HG02571 (cell line): ENCODE results near the gene DNER.
"Not testable (repeated sequence)": the region's sequence is repeated elsewhere in the genome, so short reads cannot be mapped to it uniquely, and the experiment has no call there.

Source experiments
- ATAC-seq: cut with Tn5 transposase; IDR thresholded peaks from one replicate; pipeline ENCODE4 v1.9.1; 2021; ENCODE audit warnings: mild to moderate bottlenecking, moderate library complexity; ENCODE audit not compliant: unreplicated experiment

The DNER gene

GRCh38 chr2:229409751-229410181 is 304.6 kb downstream of the DNER start:
- no peak for ATAC-seq

DNA sequence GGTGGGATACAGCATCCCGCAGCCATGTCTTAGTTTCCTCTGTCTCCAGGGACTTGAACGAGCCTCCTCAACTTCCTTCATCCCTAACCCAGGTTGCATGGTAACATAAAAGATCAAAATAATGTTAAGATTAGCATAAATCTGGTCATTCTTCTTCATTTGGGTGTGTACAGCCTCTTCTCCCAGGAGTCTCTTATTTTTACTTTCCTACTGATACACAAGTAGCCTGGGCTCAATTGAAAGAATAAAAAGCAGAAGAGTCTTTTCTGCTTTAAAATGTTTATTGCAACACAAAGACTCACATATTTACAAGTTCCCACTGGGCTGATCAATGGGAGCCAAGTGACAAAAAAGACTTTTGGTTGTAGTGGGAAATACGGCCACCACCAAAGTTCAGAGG is 305.4 kb downstream of the DNER start:
- no peak for ATAC-seq

- ATAC-seq = no peak
Measured at GRCh38 chr2:229408356-229408755, 306.0 kb downstream of the DNER start.

DNA sequence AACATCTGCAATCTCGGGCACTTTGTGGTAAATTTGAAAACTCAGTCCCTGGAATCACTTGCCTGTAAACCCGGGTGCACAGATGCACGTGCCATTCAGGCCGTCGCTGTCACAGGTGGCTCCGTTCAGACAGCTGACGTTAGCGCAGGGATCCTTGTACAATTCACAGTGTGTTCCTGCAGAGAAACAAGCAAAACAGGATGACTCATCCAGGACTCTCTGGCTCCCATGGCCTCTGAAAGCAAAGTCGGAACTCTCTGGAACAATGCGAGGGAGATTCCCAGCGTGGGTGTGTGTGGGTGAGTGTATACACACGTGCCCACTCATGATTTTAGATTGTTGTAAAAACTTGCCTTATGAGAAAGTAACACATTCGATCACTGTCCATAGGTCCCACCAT is 307.2 kb downstream of the DNER start:
- ATAC-seq = no peak

GRCh38 chr2:229405796-229406195 is 308.6 kb downstream of the DNER start:
- no peak for ATAC-seq

DNA sequence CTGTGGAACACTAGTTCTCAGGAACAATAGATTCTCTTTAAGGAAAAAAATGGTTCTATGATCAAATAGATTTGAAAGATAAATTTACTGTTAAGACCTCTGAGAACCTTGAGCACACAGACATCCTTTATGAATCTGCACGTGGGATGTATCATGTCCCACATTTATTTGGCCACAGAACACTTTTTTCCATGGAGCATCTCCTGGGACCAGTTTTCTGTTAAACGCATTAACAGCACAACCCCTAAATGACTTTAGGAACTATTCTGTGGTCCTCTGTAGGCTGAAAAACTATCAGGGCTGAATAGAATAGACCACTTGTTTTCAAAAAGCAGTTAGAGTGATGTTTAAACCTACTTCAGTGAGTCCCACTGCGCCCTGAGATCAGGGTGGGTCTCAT is 311.1 kb downstream of the DNER start:
- ATAC-seq = no peak

DNA sequence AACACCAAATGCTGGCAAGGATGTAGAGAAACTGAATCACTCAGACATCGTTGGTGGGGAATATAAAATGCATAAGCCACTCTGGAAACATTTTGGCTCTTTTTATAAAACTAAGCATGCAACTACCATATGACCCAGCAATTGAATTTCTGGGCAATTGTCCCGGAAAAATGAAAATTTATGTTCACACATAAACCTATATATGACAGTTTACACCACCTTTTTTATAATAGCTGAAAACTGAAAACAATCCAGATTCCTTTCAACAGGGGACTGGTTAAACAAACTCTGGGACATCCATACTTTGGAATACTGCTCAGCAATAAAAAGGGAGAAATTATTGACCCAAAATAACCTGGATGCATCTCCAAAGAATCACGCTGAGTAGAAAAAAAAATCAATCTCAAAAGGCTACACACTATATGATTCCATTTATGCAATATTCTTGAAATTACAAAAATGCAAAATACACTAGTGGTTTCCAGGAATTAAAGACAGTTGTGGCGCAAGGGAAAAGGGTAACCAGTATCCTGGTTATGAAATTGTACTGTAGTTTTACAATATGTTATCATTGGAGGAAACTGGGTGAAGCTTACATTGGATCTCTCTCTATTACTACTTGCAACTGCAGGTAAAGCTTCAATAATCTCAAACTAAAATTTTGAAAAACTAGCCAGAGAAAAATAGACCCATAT is 313.0 kb downstream of the DNER start:
- ATAC-seq = no peak

- ATAC-seq = no peak
Measured at GRCh38 chr2:229393926-229394325, 320.4 kb downstream of the DNER start.

DNA sequence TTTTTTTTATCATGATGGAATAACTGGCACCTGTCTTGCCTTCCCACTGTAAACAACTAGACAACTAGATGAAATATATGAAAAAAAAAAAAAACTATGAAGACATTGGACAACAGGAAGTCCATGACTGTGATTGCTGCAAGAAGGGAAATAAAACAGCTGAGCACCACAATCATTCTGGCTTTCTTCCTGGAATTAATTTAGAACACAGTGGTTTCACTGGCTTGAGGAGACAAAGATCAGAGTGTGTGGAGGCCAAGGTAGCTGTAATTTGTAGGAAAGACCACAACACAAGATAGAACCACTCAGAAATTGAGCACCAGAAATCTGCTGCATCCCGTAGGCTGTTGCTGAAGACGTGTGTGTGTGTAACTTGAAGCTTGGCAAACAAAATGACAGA is 322.2 kb downstream of the DNER start:
- ATAC-seq = no peak

DNA sequence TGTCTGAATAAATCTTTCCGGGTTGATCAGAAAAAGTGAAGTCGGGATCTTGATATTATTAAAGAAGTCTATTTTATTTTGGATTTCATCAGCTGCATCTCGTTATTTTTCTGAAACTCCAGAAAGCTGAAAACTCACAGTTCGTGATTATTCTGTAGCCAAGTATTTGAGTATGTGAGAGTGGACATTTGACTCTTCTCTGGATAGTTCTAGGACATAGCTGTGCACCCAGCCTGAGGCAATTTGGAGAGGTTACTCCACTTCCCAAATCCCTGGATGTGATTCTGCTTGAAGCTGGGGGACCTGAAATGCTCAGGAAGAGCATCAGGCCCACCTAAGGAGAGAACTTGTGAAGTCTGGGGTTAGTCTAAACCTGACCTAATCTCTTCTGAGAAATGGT is 325.6 kb downstream of the DNER start:
- no peak for ATAC-seq

GRCh38 chr2:229387866-229388265 is 326.5 kb downstream of the DNER start:
- ATAC-seq = no peak

GRCh38 chr2:229380101-229380625 is 334.2 kb downstream of the DNER start:
- ATAC-seq = no peak

DNA sequence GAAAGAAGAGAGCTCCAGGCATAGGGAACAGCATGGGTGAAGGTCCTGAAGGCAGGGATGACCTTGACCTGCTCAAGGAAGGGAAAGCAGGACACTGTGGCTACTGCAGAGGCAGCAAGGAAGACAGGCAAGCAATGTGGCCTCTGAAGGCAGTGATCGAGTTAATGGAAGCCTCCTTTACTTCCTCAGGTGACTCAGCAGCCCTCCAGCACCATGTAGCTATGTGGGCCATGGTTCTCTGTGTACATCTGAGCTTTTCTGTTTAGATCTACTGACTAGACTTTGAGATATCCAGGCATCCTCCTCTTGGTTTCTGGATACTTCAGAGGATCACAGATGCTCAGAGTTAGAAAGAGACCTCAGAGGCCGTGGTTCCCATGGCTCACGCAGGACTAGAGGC is 336.0 kb downstream of the DNER start:
- ATAC-seq = no peak

DNA sequence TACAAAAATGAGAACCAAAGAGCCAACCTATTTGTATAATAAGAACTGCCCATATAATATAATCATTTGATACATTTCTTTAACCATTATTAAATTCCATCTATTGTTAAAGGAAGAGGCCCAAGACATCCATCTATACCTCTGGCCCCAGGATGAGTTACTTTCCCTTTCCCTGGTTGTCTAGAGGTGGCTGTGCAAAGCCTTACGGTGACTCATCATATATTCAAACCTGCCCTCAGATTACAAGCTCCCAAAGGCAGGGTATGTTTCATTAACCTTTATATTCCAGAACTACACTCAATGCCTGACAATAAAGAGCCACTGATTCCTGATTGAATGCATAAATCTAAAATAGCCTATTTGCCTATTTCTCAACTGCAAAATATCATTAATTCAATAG is 337.5 kb downstream of the DNER start:
- no peak for ATAC-seq

GRCh38 chr2:229375251-229375650 is 339.1 kb downstream of the DNER start:
- no peak for ATAC-seq

DNA sequence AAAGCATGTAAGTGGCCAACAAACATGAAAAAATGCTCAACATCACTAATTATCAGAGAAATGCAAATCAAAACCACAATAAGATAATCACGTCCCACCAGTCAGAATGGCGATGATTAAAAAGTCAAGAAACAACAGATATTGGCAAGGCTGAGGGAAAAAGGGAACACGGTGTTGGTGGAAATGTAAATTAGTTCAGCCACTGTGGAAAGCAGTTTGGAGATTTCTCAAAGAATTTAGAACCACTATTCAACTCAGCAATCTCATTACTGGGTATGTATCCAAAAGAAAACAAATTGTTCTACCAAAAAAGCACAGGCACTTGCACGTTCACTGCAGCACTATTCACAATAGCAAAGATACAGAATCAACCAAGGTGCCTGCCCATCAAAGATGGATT is 341.0 kb downstream of the DNER start:
- not testable (repeated sequence) for ATAC-seq

DNA sequence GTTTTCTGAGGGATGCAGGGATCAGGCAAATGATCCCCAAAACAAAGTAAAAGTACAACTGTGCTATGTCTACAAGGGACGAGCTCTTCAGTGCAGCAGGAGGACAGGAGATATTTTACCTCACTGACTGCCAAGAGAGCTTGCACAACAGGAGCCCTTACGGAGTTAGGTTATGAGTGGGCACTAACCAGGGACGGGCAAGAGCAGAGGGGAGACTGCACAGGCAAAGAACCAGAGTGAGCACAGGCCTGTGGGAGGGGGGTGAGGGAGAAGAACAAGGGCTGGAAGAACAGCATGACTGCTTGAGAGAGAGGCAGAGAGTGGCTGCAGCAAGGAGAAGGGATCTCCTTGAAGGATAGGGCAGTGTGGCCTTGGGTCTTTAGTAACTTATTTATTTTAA is 342.1 kb downstream of the DNER start:
- no peak for ATAC-seq

GRCh38 chr2:229371086-229371485 is 343.3 kb downstream of the DNER start:
- ATAC-seq = no peak

DNA sequence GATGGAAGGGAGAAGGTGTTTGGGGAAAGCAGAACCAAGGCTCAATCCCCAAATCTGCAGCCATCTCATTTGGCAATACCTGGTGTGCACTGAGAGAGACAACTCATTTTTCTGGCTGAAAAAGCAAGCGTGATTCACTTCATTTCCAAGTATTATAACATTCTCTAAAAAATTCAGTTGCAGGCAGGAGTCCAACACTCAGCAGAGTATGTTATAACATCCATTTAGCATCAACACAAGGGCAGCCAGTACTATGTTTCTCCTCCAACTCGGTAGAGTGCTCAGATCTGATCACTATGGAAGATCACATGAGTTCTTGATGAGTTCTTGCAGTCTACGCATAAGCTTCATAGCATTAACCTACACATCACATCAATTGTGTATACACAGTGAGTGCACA is 343.8 kb downstream of the DNER start:
- no peak for ATAC-seq

DNA sequence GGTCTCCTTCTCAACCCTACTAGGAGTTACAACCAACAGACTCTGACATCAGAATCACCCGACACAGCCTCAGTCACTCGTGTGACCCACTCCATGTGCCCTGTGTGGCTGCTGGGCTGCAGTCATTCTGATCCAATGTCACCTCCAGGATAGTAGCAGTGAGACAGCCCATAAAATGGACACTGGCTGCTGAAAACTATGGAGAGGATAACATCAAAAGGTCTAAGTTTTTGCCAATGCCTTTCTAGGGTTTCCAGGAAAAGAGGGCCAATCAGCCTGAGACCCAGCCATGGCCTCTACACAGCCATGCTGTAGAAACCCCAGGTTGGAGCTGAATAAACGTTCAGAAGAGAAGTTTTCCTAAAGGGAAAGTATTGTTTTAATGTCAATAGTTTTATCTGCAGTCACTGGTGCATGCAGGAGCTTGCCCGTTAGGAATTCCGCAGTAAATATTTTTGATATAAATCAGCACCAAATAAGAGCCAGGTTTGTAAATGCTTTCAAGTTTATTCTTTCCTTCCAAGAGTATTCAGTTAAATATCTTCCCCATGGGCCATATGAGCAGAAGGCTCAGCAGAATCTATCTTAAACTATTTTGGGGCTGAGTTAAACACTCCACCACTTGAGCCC is 351.1 kb downstream of the DNER start:
- ATAC-seq = no peak

GRCh38 chr2:229350883-229351282 is 363.5 kb downstream of the DNER start:
- ATAC-seq = no peak

DNA sequence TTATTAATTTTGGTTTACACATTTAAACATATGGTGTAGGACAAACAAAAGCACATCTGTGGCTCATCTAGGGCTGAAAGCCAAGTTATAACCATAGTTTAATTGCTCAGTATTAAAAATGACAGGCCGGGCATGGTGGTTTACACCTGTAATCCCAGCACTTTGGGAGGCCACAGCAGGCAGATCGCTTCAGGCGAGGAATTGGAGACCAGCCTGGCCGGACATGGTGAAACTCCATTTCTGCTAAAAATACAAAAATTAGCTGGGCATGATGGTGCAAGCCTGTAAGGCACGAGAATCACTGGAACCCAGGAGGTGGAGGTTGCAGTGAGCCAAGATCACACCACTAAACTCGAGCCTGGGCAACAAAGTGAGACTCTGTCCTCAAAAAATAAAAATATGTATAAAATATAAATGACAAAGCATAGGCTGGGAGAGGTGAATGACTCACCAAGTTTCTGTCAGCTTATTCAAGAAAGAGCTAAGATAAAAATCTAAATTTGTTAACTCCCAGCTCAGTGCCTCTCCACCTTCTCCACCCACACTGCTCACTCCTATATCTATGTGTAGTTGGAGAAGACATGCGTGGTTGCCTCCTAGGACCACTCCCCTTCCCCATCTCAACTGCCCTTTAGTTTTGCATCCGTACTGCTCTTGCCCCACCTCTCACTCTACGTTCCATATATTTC is 364.1 kb downstream of the DNER start:
- no peak for ATAC-seq
